Osteocyte (in vitro differentiated cells): ENCODE data around the gene MGRN1. TPM values are rescaled to one million over a fixed set of nuclear protein-coding genes. Genes with fewer than 3 reads are reported as not detected.

Experiments
- DNase-seq: peaks from one replicate; pipeline ENCODE4 v3.0.0; 2021; ENCODE audit warnings: mixed read lengths; ENCODE audit not compliant: unreplicated experiment; ENCODE audit errors: extremely low spot score
- H3K27ac Mint-ChIP-seq: one replicate; pipeline ENCODE4 v1.8.0; 2021; ENCODE audit warnings: mild to moderate bottlenecking, mixed read lengths; ENCODE audit not compliant: unreplicated experiment
- H3K27me3 Mint-ChIP-seq: one replicate; pipeline ENCODE4 v1.8.0; 2021; ENCODE audit warnings: mixed read lengths; ENCODE audit not compliant: unreplicated experiment
- H3K36me3 Mint-ChIP-seq: one replicate; pipeline ENCODE4 v1.8.0; 2021; ENCODE audit warnings: mixed read lengths; ENCODE audit not compliant: unreplicated experiment
- H3K4me1 Mint-ChIP-seq: one replicate; pipeline ENCODE4 v1.8.0; 2021; ENCODE audit warnings: mixed read lengths; ENCODE audit not compliant: unreplicated experiment
- H3K4me3 Mint-ChIP-seq: one replicate; pipeline ENCODE4 v1.8.0; 2021; ENCODE audit warnings: mild to moderate bottlenecking, moderate library complexity, mixed read lengths; ENCODE audit not compliant: unreplicated experiment
- H3K9me3 Mint-ChIP-seq: one replicate; pipeline ENCODE4 v1.8.0; 2021; ENCODE audit warnings: mixed read lengths; ENCODE audit not compliant: unreplicated experiment
- CTCF ChIP-seq: fragments of 200-600 bp; sonication (generic); IDR thresholded peaks from 2 replicates; pipeline ENCODE4 v1.5.0; 2021; ENCODE audit warnings: antibody characterized with exemption, mild to moderate bottlenecking, moderate library complexity
- total RNA-seq: library from RNA; stranded (reverse); gene quantifications from 2 replicates; pipeline ENCODE4 v1.2.1, GENCODE V29; 2021

Gene MGRN1
- total RNA-seq, 1 donor from 2014 or later, result 94.6 TPM

DNA sequence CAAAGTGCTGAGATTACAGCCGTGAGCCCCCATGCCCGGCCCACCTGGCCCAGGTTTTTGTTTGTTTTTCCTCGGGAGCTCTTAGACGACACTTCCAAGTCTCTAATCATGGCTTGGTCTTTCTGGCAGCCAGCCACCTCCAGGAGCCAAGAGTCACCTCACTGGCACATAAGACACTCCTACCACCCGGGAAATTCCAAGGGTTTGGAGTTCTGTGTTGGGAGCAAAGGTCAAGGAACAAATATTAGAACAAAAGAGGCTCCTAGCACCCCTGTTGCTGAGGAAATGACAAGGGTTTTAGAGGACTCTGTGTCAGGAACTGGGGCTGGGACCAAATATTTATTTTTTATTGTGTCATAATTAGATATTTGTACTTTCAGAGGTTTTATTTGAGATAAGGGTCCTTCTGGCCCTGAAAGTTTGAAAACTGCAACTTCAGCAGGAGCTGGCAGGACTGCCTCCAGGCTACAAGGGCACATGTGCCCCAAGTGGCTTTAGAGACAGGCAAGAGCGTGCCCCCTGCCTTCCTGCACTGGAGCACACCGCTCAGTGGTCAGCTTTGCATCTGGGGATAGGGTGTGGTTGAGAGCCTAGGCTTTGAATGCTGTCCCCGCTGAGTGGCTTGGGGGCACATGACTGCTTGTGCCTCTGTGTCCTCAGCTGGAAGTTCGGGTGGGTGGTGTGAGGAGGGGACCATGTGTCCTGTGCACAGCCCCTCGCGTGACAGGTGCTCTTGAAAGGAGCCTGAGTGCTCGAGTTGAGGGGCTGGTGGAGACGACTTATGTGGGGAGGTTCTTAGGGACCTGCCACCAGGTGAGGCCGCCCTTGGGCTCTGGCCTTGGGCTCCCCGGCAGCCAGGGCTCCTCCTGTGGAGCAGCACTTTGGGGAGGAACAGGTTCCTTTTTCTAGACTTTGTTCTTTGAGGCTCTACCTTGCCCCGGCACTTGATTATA is 29.7 kb downstream of the MGRN1 start:
- Mint-ChIP-seq H3K4me3 (no peak overlapping the region), H3K36me3 (peaks cover 26% of the 10 kb centered on the region), H3K9me3 (no peaks in the 10 kb centered on the region), H3K27me3 (no peaks in the 10 kb centered on the region), H3K27ac (no peak overlapping the region), H3K4me1 (no peaks in the 10 kb centered on the region)
- no peak for TF ChIP-seq CTCF
- DNase-seq, result no peak

DNA sequence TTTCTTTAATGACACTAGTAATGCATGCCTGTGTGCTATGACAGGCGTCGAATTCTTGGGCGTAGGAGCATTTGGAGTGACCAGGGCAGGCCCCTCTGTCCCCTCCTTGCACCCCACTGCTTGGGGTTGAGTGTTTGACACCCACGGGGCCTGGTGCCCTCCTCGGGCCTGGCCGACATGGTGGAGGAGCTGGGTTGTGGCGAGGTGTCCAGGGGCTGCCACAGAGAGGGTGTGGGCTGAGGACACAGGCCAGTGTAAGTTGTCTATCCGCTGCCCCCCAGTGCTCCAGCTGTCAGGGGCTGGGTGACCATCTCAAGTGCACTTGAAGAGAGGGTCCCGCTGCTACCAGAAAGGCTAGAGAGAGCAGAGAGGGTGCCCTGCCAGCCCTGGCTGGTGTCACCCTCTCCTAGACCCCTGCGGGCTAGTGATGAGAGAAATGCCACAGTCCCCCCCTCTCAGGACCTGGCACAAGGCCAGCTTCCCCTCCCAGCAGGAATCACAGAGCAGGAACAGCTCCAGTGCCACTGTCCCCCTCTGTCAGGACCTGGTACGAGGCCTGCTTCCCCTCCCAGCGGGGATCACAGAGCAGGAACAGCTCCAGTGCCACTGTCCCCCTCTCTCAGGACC is 30.5 kb downstream of the MGRN1 start:
- Mint-ChIP-seq H3K27ac (no peak overlapping the region), H3K36me3 (peaks cover 26% of the 10 kb centered on the region), H3K9me3 (no peaks in the 10 kb centered on the region), H3K27me3 (no peaks in the 10 kb centered on the region), H3K4me1 (no peaks in the 10 kb centered on the region), H3K4me3 (no peak overlapping the region)
- no peak for DNase-seq
- no peak for TF ChIP-seq CTCF

GRCh38 chr16:4655801-4656200 is 31.2 kb downstream of the MGRN1 start:
- Mint-ChIP-seq H3K27me3 (no peaks in the 10 kb centered on the region), H3K27ac (no peak overlapping the region), H3K9me3 (no peaks in the 10 kb centered on the region), H3K4me1 (no peaks in the 10 kb centered on the region), H3K4me3 (no peak overlapping the region), H3K36me3 (peaks cover 22% of the 10 kb centered on the region)
- no peak for TF ChIP-seq CTCF
- DNase-seq, result no peak

DNA sequence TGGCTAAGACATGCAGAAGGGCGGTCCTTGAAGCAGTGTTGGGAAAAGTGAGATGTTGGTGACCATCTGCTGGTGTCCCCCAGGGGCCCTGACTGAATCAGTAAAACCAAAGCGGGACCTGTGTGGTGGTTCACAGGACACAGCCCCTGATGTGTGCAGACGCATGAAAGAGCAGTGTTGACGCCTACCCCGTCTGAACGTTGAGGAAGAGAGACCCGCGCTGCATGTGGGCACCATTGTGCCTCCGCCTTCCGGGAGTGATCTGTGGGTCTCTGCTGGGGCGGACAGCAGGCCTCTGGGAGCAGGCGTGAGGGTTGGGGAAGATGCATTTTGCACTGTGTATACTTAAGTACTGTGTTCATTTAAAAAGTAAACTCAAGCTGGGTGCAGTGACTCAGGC is 31.6 kb downstream of the MGRN1 start:
- Mint-ChIP-seq H3K27ac (no peak overlapping the region), H3K9me3 (no peaks in the 10 kb centered on the region), H3K4me3 (no peak overlapping the region), H3K27me3 (no peaks in the 10 kb centered on the region), H3K36me3 (peaks cover 18% of the 10 kb centered on the region), H3K4me1 (peaks cover 1% of the 10 kb centered on the region)
- DNase-seq, result no peak
- no peak for TF ChIP-seq CTCF
